ENCODE results near the gene LPP.
A peak's percentile ranks its signal among the peaks of the same experiment; 100 is the strongest.

The LPP gene

GRCh38 chr3:188812198-188812597, 658.2 kb downstream of the LPP start:
- no peak for DNase-seq

GRCh38 chr3:188814581-188814980, 660.6 kb downstream of the LPP start:
- DNase-seq, result no peak

DNA sequence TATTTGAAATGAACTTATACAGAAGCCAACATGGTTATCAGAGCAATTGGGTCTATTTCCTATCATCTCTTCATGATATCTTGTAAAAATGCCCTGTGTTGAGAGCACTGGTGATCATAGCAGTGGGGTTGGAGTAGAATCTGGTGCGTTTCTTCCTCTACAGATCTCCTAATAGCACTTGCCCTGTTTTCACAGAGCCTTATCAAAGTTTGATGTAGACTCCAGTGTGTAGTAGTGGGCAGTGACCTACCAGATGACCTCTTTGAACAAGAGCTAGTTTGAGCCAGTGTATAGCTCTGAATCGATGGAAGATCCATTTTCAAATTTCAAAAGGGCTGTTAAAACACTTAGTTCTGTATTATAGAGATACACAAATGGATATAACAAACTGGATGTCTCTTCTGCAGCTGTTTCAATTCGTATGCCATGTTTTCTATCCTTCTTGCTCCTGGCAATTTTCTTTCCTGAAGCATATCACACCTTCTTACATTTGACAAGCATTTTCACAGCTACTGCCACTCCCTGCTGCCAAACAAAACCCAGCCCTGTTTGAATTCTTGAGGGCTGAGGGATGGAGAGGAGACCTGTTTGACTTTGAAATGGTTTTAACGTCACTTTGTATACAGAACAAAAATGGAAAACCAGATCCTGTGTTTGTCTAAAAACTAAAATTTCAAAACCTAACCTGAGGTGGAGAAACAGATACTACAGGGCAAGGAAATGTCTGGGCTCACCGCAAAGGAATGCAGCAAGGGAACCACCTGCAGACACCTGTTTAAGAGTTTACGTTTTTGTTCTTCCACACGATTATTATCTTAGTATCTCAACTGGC, 663.4 kb downstream of the LPP start:
- DNase-seq, result no peak

GRCh38 chr3:188817935-188818269, 663.9 kb downstream of the LPP start:
- no peak for DNase-seq

DNA sequence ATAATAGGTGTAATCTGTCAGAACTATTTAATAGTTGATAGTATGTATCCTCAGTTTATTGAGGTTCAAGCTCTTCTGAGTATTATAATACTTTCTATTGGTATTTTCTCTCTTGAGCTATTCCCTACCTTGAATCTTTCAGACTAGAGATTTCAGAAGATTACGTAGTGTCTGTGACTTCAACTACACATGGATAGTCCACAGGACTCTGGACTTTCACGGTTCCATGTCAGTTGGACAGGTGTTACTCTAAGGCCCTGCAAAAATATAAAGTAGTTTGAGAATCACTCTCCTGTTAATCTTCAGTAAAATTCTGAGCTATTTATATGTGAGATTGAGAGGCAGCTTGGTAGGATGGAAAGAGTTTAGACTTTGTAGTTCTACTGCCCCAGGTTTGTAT, 664.3 kb downstream of the LPP start:
- DNase-seq, result no peak

GRCh38 chr3:188819939-188820338, 666.0 kb downstream of the LPP start:
- no peak for DNase-seq

DNA sequence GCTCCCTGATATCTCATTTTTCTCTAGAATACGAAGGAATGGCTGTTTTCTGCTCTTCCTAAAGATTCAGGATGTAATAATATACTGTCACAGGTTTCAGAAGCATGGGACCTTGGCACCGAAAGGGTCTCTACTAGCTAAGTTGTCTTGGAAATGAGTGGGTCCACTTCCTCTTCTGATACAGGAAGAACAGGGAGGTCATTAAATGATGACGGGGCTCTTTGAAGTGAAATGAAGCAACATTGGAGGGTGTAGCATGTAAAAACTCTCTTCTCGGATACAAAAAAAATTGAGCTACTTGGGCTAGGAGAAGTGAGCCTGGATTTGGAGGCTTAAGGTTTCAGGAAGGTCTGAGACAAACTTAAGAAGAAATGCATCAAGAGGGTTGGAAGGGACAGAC, 668.0 kb downstream of the LPP start:
- no peak for DNase-seq

GRCh38 chr3:188822411-188822810, 668.5 kb downstream of the LPP start:
- no peak for DNase-seq

- peak in 1 of 14 donors; percentile 11 for DNase-seq
Measured at GRCh38 chr3:188824566-188824965, 670.6 kb downstream of the LPP start.

- DNase-seq, result no peak
Measured at GRCh38 chr3:188825901-188826300, 671.9 kb downstream of the LPP start.

- no peak for DNase-seq
Measured at GRCh38 chr3:188826574-188826973, 672.6 kb downstream of the LPP start.

DNA sequence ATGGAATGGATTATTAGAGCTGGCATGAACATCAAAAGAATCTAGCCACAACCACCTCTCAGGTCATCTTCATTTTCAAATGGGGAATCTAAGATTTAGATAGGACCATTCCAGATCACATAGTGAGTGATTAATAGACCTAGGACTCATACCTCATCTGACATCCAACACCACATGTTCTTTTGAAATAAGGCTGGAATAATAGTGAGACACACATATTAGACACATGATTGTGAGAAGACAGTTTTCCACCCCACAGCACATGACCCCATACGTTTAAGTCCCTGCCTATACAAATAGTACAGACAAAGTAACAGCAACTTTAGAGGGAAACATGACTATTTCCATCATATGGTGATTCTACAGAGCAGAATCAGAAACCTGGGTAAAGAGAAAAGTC, 673.1 kb downstream of the LPP start:
- DNase-seq, result no peak

- DNase-seq, result no peak
Measured at GRCh38 chr3:188827576-188827975, 673.6 kb downstream of the LPP start.

GRCh38 chr3:188829130-188829529, 675.2 kb downstream of the LPP start:
- DNase-seq, result no peak

DNA sequence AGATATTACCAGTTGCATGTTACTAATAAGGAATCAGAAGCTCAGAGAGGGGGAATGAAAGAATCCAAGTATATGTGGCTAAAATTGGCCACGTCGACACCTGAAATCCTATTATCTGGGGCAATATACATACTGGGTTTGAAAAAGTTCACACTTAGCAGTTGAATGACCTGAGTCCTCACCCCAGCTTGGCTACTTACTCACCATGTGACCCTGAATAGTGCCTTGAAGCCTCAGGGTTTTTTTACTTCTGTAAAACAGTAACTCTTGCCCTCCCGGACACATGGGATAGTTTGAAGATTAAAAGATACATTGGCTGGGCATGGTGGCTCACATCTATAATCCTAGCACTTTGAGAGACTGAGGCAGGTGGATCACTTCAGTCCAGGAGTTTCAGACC, 675.6 kb downstream of the LPP start:
- DNase-seq, result no peak

DNA sequence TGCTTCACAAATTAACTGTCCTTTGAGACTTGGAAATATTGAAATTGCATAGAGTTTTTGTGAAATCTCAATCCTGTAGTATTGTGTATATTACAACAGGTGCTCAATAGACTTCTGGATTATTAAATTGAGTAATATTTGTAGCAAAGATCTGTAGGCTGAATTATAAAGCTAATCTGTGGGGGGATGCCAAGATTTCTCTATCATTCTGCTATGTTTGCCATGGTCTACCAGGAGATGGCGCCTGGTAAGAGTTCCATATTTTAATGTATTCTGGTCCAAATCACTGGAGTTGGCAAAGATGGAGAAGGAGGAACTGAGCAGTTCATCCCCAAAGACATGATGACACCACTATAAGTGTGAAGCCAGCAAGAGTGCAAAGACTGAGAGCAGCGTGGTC, 676.9 kb downstream of the LPP start:
- no peak for DNase-seq

- no peak for DNase-seq
Measured at GRCh38 chr3:188832146-188832545, 678.2 kb downstream of the LPP start.

DNA sequence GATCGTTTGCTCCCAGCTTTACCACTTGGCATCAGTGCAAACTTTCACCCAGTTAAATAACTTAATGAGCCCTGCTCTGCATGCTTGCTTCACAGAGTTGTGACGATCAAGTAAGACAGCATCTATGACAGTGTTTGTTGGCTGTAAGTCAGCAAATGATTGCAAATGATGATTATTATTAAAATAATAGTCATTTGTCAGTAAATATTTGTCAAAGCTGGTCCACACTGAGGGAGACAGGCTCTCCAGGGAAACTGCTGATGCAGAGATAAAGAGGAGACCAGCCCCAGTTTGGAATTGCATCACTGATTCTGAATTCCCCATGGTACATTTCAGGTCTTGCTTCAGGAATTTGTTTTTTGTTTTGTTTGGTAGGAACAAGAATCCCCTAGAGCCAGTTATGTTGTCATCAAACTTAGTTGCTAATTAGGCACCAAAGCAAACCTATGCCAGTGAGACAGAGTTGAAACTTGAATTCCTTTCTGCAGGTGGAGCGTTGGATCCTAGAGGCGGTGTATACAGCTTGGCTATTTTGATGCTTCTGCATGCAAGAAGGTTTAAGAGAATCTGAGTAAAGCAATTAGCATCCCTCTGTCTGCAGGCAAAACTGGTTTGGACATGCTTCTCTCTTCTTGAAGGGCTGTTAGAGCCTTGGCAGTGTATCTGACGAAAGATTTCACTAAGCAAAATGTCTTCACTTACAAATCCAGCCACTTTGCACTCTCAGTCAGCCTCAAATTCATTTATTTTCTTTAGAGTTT, 679.2 kb downstream of the LPP start:
- DNase-seq, result no peak

DNA sequence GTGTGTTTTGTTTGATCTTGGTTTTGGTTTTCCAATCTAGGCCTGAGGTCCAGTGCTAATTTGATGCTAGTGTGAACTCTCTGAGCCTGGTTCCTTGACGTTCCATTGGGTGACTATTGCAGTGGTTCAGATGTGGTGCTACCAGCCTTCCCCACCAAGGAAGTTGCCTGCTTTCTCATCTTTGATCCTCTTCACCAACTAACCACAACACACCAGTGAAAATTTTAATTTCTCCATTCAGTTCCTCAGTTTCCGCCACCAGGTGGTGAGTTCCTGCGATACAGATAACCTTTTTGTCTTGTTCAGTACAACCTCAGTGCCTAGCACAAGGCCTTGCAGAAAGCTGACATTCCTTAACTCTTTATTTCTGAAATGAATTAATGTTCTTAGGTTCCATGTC, 680.4 kb downstream of the LPP start:
- DNase-seq, result no peak

DNA sequence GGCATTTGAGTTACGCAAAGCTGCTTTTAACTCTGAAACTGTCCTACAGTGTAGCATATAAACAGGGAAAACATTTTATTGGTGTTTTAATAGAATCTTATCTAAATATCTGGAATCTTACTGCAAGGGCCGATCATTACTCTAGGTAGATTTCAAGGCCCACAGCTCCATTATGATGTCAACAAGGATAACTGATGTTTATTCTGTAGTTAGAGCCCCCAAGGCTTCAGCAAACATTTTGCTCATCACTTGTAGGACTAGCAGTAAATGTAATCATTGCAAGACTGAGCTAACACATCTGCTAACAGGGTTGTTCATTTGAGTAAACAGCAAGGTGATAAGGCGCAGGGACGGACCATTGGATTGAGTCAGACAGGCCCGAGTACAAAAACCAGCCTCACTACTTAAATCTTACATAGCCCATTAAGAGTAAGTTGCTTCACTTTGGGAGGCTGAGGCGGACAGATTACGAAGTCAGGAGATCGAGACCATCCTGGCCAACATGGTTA, 685.3 kb downstream of the LPP start:
- no peak for DNase-seq

- no peak for DNase-seq
Measured at GRCh38 chr3:188840290-188840689, 686.3 kb downstream of the LPP start.

DNA sequence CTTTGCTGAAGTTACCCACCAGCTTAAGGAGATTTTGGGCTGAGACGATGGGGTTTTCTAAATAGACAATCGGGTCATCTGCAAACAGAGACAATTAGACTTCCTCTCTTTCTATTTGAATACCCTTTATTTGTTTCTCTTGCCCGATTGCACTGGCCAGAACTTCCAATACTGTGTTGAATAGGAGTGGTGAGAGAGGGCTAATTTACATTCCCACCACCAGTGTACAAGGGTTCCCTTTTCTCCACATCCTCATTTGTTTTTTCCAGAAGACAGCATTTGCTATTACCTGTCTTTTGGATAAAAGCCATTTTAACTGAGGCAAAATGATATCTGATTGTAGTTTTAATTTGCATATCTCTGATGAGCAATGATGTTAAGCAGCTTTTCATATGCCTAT, 687.9 kb downstream of the LPP start:
- DNase-seq, result no peak

DNA sequence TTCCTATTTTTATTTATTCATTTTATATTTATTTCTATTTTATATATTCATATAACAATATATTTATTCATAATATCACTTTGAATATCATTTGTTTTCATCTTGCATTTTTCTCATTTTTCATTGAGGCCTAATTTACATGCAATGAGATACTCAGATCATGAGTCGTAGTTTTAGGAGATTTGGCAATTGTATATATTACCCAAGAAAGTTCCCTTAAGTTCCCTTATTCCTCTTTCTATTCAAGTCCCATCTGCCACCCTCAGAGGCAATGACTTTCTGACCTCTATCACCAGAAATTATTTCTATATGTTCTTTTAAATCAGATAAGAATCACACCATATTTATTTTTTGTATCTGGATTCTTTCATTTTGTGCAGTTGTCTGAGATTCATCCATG, 688.7 kb downstream of the LPP start:
- DNase-seq, result no peak

DNA sequence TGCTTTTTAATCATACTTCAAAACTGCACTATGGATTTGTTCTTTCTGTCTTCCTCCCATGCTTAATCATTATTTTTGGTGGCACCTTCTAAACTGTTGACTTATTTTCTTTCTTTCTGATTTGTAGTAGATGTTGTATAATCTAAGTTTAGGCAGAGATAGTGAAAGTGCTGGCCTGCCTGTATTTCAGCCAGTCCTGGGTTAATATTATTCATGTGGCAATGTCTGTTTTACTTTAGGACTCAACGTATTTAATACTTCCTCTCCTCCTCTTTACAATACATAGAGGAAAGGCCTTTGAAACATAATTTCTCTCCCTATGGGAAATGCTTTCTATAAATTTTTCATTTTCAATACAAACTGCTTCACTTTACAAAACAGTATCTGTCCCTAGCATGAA, 690.1 kb downstream of the LPP start:
- no peak for DNase-seq
